Measurements from ENCODE around the gene TAAR5. TPM values are rescaled to one million over a fixed set of nuclear protein-coding genes. Genes with fewer than 3 reads are reported as not detected.

The TAAR5 gene
- total RNA-seq, 1 experiment from 2014 or later, result not detected

GRCh38 chr6:132634796-132635195, 45.3 kb upstream of the TAAR5 start:
- CTCF ChIA-PET, result no interaction called here
- Histone ChIP-seq H3K36me3 (ENCODE audit: control insufficient read depth, insufficient read depth, low read length) (no peaks in the 10 kb centered on the region), H3K4me1 (peaks cover 21% of the 10 kb centered on the region), H3K4me3 (ENCODE audit: low read depth, low read length) (no peak overlapping the region), H3K27me3 (replicated peaks; ENCODE audit: control insufficient read depth, insufficient read depth, low read length) (no peaks in the 10 kb centered on the region), H3K9me3 (peaks cover 3% of the 10 kb centered on the region; the same call in 1 of the 2 replicates)
- Mint-ChIP-seq H3K4me1 (ENCODE audit: low read depth, unreplicated experiment) (peaks cover 13% of the 10 kb centered on the region), H3K27ac (ENCODE audit: unreplicated experiment) (no peak overlapping the region), H3K27me3 (ENCODE audit: insufficient read depth, unreplicated experiment) (no peaks in the 10 kb centered on the region), H3K4me3 (ENCODE audit: unreplicated experiment) (no peak overlapping the region), H3K9me3 (ENCODE audit: unreplicated experiment) (peaks cover 26% of the 10 kb centered on the region), H3K36me3 (ENCODE audit: insufficient read depth, unreplicated experiment) (no peaks in the 10 kb centered on the region)
- no peak for TF ChIP-seq CTCF (IDR thresholded peaks at IDR 0.05; ENCODE audit: insufficient read depth in 1 of 2, low read depth in 1 of 2, low read length in 1 of 2, severe bottlenecking in 1 of 2, unreplicated experiment in 1 of 2)
- POLR2A ChIA-PET, result no interaction called here
- intact Hi-C loops (cut with micrococcal nuclease; ENCODE audit: unreplicated experiment), result no loop called here
- DNase-seq, result no peak
- BruUV-seq (replicated peaks), result no TSS peak

- H3K4me3 Mint-ChIP-seq (ENCODE audit: unreplicated experiment), result no peak overlapping the region
- peaks cover 3% of the 10 kb centered on the region; the same call in 1 of the 2 replicates for H3K9me3 ChIP-seq
- no peak overlapping the region for H3K4me3 ChIP-seq (ENCODE audit: low read depth, low read length)
- no peaks in the 10 kb centered on the region for H3K36me3 Mint-ChIP-seq (ENCODE audit: insufficient read depth, unreplicated experiment)
- H3K9me3 Mint-ChIP-seq (ENCODE audit: unreplicated experiment), result peaks cover 35% of the 10 kb centered on the region
- no peaks in the 10 kb centered on the region for H3K27me3 Mint-ChIP-seq (ENCODE audit: insufficient read depth, unreplicated experiment)
- TF ChIP-seq CTCF (IDR thresholded peaks at IDR 0.05; ENCODE audit: insufficient read depth in 1 of 2, low read depth in 1 of 2, low read length in 1 of 2, severe bottlenecking in 1 of 2, unreplicated experiment in 1 of 2), result no peak
- H3K4me1 Mint-ChIP-seq (ENCODE audit: low read depth, unreplicated experiment), result peaks cover 13% of the 10 kb centered on the region
- no peaks in the 10 kb centered on the region for H3K27me3 ChIP-seq (replicated peaks; ENCODE audit: control insufficient read depth, insufficient read depth, low read length)
- no peak for DNase-seq
- ChIA-PET POLR2A (no interaction called here), CTCF (no interaction called here)
- H3K4me1 ChIP-seq, result peaks cover 21% of the 10 kb centered on the region
- no peak overlapping the region for H3K27ac Mint-ChIP-seq (ENCODE audit: unreplicated experiment)
- intact Hi-C loops (cut with micrococcal nuclease; ENCODE audit: unreplicated experiment), result no loop called here
- no peaks in the 10 kb centered on the region for H3K36me3 ChIP-seq (ENCODE audit: control insufficient read depth, insufficient read depth, low read length)
- no TSS peak for BruUV-seq (replicated peaks)
Observed at GRCh38 chr6:132633362-132633761, 43.8 kb upstream of the TAAR5 start.

GRCh38 chr6:132624175-132624574, 34.6 kb upstream of the TAAR5 start, which contains the start of gene TAAR2:
TSS of gene TAAR2 (minus strand) at chr6:132624275. CDS start at chr6:132624275, 0 bp downstream.
- no peak within 1 kb of the TSS for H3K27ac Mint-ChIP-seq (ENCODE audit: unreplicated experiment)
- intact Hi-C loops (cut with micrococcal nuclease; ENCODE audit: unreplicated experiment), result no loop called here
- no peaks in the 10 kb centered on the region for H3K36me3 Mint-ChIP-seq (ENCODE audit: insufficient read depth, unreplicated experiment)
- H3K27me3 Mint-ChIP-seq (ENCODE audit: insufficient read depth, unreplicated experiment), result no peaks in the 10 kb centered on the region
- POLR2A ChIA-PET, result no interaction called here
- H3K4me1 Mint-ChIP-seq (ENCODE audit: low read depth, unreplicated experiment), result peaks cover 7% of the 10 kb centered on the region
- Histone ChIP-seq H3K27me3 (replicated peaks; ENCODE audit: control insufficient read depth, insufficient read depth, low read length) (no peaks in the 10 kb centered on the region), H3K9me3 (no peaks in the 10 kb centered on the region), H3K4me3 (ENCODE audit: low read depth, low read length) (no peak within 1 kb of the TSS), H3K4me1 (no peaks in the 10 kb centered on the region), H3K36me3 (ENCODE audit: control insufficient read depth, insufficient read depth, low read length) (no peaks in the 10 kb centered on the region)
- no peak within 1 kb of the TSS for H3K4me3 Mint-ChIP-seq (ENCODE audit: unreplicated experiment)
- BruUV-seq (replicated peaks), result no TSS peak
- H3K9me3 Mint-ChIP-seq (ENCODE audit: unreplicated experiment), result peaks cover 14% of the 10 kb centered on the region
- CTCF ChIA-PET, result interaction anchor here (0.6 kb wide), 1 partner anchor 635 kb away, joined by 3 read pairs; no protein-coding TSS in a partner anchor
- no peak for DNase-seq
- TF ChIP-seq CTCF (IDR thresholded peaks at IDR 0.05; ENCODE audit: insufficient read depth in 1 of 2, low read depth in 1 of 2, low read length in 1 of 2, severe bottlenecking in 1 of 2, unreplicated experiment in 1 of 2), result no peak

All from Caco-2 (cell line).